IPS DF 6.9 (cell line): ENCODE measurements around the gene ERVK3-1.

Experiments
- DNase-seq: peaks from one replicate; pipeline ENCODE4 v3.0.0-alpha.2; 2013; ENCODE audit warnings: low read depth, low spot score
- H3K27ac ChIP-seq: one replicate; pipeline ENCODE4 v1.5.1; 2013; ENCODE audit warnings: low read length, control low read depth
- H3K27me3 ChIP-seq: 2 replicates; pipeline ENCODE4 v1.6.1; 2013; ENCODE audit warnings: mild to moderate bottlenecking, low read length; ENCODE audit not compliant: control insufficient read depth, insufficient read depth
- H3K36me3 ChIP-seq: 2 replicates; pipeline ENCODE4 v1.6.1; 2013; ENCODE audit warnings: low read length; ENCODE audit not compliant: control insufficient read depth, insufficient read depth
- H3K4me1 ChIP-seq: 2 replicates; pipeline ENCODE4 v1.6.1; 2013; ENCODE audit warnings: low read length; ENCODE audit not compliant: control insufficient read depth, insufficient read depth
- H3K4me3 ChIP-seq: 2 replicates; pipeline ENCODE4 v1.5.1; 2013; ENCODE audit warnings: mild to moderate bottlenecking, low read length
- H3K9me3 ChIP-seq: 2 replicates; pipeline ENCODE4 v1.6.1; 2013; ENCODE audit warnings: low read length, inconsistent platforms; ENCODE audit not compliant: control insufficient read depth, insufficient read depth
- WGBS: extraction: QIAGEN DNeasy Blood & Tissue Kit; methylation state at CpG from one replicate; pipeline ENCODE4 v1.1.7; 2013; ENCODE audit warnings: mixed read lengths, missing lambda C conversion rate; ENCODE audit not compliant: insufficient read length, insufficient coverage; 5-methylcytosine and 5-hydroxymethylcytosine counted together

Gene ERVK3-1

DNA sequence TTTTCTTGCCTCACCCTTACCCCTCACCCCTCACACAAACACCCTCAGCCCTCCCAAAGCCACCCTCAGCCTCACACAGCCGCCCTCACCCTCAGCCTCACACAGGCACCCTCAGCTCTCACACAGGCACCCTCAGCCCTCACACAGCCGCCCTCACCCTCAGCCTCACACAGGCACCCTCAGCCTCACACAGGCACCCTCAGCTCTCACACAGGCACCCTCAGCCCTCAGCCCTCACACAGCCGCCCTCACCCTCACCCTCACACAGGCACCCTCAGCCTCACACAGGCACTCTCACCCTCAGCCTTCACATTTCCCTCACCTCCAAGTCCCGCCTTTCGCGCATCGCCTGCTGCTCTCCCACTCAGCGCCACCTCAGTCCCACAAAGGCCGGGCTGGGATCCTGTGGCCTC is 21.3 kb downstream of the ERVK3-1 start:
- no peaks in the 10 kb centered on the region for H3K36me3 ChIP-seq
- H3K27me3 ChIP-seq = no peaks in the 10 kb centered on the region
- DNase-seq = no peak
- no peaks in the 10 kb centered on the region for H3K4me1 ChIP-seq
- H3K27ac ChIP-seq = no peak overlapping the region
- H3K4me3 ChIP-seq = peak overlapping the region; percentile 84; the same call in 1 of the 2 replicates
- H3K9me3 ChIP-seq = no peaks in the 10 kb centered on the region
- WGBS = no CpG with 5 or more reads among the region's 9 CpGs

- H3K4me1 ChIP-seq = no peaks in the 10 kb centered on the region
- no peaks in the 10 kb centered on the region for H3K9me3 ChIP-seq
- H3K27ac ChIP-seq = no peak within 1 kb of the TSS
- H3K36me3 ChIP-seq = no peaks in the 10 kb centered on the region
- peak; percentile 95 for DNase-seq
- peak within 1 kb of the TSS; percentile 84; the same call in 1 of the 2 replicates for H3K4me3 ChIP-seq
- H3K27me3 ChIP-seq = no peaks in the 10 kb centered on the region
- no CpG with 5 or more reads among the region's 62 CpGs for WGBS
Observed at GRCh38 chr19:58326914-58327726, 21.9 kb downstream of the ERVK3-1 start, which contains the start of gene ZSCAN22. TSS of gene ZSCAN22 (plus strand) at chr19:58326994. CDS start at chr19:58334803, 7,809 bp downstream.

GRCh38 chr19:58328999-58329398 is 23.8 kb downstream of the ERVK3-1 start:
- Histone ChIP-seq H3K36me3 (no peaks in the 10 kb centered on the region), H3K9me3 (no peaks in the 10 kb centered on the region), H3K4me1 (no peaks in the 10 kb centered on the region), H3K4me3 (no peak overlapping the region), H3K27ac (no peak overlapping the region), H3K27me3 (no peaks in the 10 kb centered on the region)
- no peak for DNase-seq
- WGBS = no CpG with 5 or more reads among the region's 10 CpGs

DNA sequence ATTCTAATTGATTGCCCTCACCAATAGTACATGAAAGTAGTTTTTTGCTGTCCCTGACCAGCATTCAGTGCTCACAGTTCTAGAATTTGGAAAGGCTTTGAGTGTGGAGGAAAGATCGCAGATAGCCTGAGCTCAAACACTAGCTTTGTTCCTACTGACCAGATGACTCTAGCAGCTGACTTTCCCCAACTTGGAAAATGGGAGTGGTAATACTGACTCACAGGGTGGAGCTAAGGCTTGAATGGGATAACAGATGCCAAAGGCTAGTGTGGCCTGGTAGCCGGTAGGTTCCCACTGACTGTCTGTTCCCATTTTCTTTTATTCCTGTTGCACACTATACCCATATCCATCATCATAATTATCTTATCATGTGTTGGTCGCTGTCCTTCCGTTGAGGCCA is 25.3 kb downstream of the ERVK3-1 start:
- Histone ChIP-seq H3K4me3 (no peak overlapping the region), H3K27me3 (no peaks in the 10 kb centered on the region), H3K27ac (no peak overlapping the region), H3K9me3 (no peaks in the 10 kb centered on the region), H3K4me1 (no peaks in the 10 kb centered on the region), H3K36me3 (no peaks in the 10 kb centered on the region)
- no peak for DNase-seq
- no CpG with 5 or more reads among the region's 4 CpGs for WGBS

- H3K4me1 ChIP-seq = no peaks in the 10 kb centered on the region
- H3K9me3 ChIP-seq = no peaks in the 10 kb centered on the region
- DNase-seq = no peak
- no CpG with 5 or more reads among the region's 1 CpG for WGBS
- H3K36me3 ChIP-seq = no peaks in the 10 kb centered on the region
- H3K4me3 ChIP-seq = no peak overlapping the region
- no peaks in the 10 kb centered on the region for H3K27me3 ChIP-seq
- no peak overlapping the region for H3K27ac ChIP-seq
Observed at GRCh38 chr19:58332697-58333096, 27.5 kb downstream of the ERVK3-1 start.

- DNase-seq = no peak
- no peaks in the 10 kb centered on the region for H3K27me3 ChIP-seq
- no peak overlapping the region for H3K27ac ChIP-seq
- no peaks in the 10 kb centered on the region for H3K9me3 ChIP-seq
- no peak overlapping the region for H3K4me3 ChIP-seq
- no CpG with 5 or more reads among the region's 19 CpGs for WGBS
- H3K36me3 ChIP-seq = peaks cover 6% of the 10 kb centered on the region; the same call in 1 of the 2 replicates
- H3K4me1 ChIP-seq = no peaks in the 10 kb centered on the region
Observed at GRCh38 chr19:58334691-58335249, 29.6 kb downstream of the ERVK3-1 start.

- Histone ChIP-seq H3K4me1 (no peaks in the 10 kb centered on the region), H3K4me3 (no peak overlapping the region), H3K9me3 (no peaks in the 10 kb centered on the region), H3K36me3 (peaks cover 6% of the 10 kb centered on the region; the same call in 1 of the 2 replicates), H3K27me3 (no peaks in the 10 kb centered on the region), H3K27ac (no peak overlapping the region)
- no CpG with 5 or more reads among the region's 3 CpGs for WGBS
- DNase-seq = no peak
Observed at GRCh38 chr19:58335630-58336029, 30.5 kb downstream of the ERVK3-1 start.

- Histone ChIP-seq H3K27me3 (no peaks in the 10 kb centered on the region), H3K4me1 (no peaks in the 10 kb centered on the region), H3K27ac (no peak overlapping the region), H3K4me3 (no peak overlapping the region), H3K36me3 (peaks cover 6% of the 10 kb centered on the region; the same call in 1 of the 2 replicates), H3K9me3 (no peaks in the 10 kb centered on the region)
- DNase-seq = no peak
- WGBS = no CpG with 5 or more reads among the region's 1 CpG
Observed at GRCh38 chr19:58336216-58336615, 31.0 kb downstream of the ERVK3-1 start.

DNA sequence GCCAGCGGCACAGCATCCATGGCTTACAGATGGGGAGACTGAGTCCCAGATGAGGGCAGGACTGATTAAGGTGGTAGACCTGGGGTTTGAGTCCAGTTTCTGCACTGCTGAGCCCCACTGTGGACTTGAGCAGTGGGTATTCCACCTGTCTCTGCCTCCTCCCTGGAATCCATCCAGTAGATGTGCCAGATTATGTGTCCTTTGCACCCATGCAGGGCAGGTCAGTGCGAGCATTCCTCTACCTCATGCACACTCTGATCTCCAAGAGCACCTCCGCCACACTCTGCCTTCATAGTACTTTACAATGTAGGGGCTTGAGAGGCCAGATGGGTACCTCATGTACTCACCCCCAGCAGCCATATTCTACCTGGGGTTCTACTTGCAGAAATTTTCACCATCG is 31.6 kb downstream of the ERVK3-1 start:
- Histone ChIP-seq H3K27ac (no peak overlapping the region), H3K4me1 (no peaks in the 10 kb centered on the region), H3K27me3 (no peaks in the 10 kb centered on the region), H3K9me3 (no peaks in the 10 kb centered on the region), H3K36me3 (peaks cover 6% of the 10 kb centered on the region; the same call in 1 of the 2 replicates), H3K4me3 (no peak overlapping the region)
- WGBS = no CpG with 5 or more reads among the region's 4 CpGs
- DNase-seq = no peak

- Histone ChIP-seq H3K36me3 (peaks cover 6% of the 10 kb centered on the region; the same call in 1 of the 2 replicates), H3K27me3 (no peaks in the 10 kb centered on the region), H3K9me3 (no peaks in the 10 kb centered on the region), H3K4me1 (no peaks in the 10 kb centered on the region), H3K4me3 (no peak overlapping the region), H3K27ac (no peak overlapping the region)
- WGBS = no CpG with 5 or more reads among the region's 11 CpGs
- no peak for DNase-seq
Observed at GRCh38 chr19:58338336-58338735, 33.2 kb downstream of the ERVK3-1 start.
